GM18498 (cell line): ENCODE results near the gene NBEAL1.
"Not testable (repeated sequence)": the region's sequence is repeated elsewhere in the genome, so short reads cannot be mapped to it uniquely, and the experiment has no call there.

Experiments used
- ATAC-seq: cut with Tn5 transposase; IDR thresholded peaks from one replicate; pipeline ENCODE4 v1.9.1; 2021; ENCODE audit warnings: mild to moderate bottlenecking, moderate library complexity; ENCODE audit not compliant: unreplicated experiment

NBEAL1 gene

DNA sequence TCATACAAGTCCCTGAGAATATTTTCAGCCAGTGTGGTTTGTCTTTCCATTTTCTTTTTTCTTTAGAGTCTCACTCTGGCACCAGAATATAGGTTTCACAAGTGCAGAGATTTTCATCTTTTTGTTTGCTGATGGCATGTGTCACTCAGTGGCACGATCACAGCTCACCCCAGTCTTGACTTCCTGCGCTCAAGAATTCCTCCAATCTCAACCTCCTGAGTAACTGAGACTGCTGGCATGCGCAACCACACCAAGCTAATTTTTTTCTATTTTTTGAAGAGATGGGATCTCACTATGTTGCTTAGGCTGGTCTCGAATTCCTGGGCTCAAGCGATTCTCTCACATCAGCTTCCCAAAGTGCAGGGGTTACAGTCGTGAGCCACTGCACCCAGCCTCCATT lies 23.9 kb downstream of the NBEAL1 start:
- ATAC-seq, result no peak

- not testable (repeated sequence) for ATAC-seq
These were observed 24.5 kb downstream of the NBEAL1 start for GRCh38 chr2:203039211-203039610.

GRCh38 chr2:203040966-203041521 lies 26.4 kb downstream of the NBEAL1 start:
- no peak for ATAC-seq

GRCh38 chr2:203042178-203042577 lies 27.5 kb downstream of the NBEAL1 start:
- ATAC-seq, result no peak

- no peak for ATAC-seq
These were observed 28.6 kb downstream of the NBEAL1 start for GRCh38 chr2:203043226-203043625.

- no peak for ATAC-seq
These were observed 31.2 kb downstream of the NBEAL1 start for GRCh38 chr2:203045867-203046266.

DNA sequence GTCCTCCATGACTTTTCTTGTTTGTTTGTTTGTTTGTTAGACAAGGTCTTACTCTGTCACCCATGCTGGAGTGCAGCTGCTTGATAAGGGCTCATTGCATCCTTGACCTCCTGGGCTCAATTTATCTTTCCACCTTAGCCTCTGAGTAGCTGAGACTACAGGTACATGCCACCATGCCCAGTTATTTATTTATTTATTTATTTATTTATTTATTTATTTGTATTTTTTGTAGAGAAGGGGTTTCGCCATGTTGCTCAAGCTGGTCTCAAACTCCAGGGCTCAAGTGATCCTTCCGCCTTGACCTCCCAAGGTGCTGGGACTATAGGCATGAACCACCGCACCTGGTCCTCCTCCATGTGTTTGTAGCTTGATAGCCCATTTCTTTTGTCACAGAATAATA lies 37.9 kb downstream of the NBEAL1 start:
- no peak for ATAC-seq

GRCh38 chr2:203059567-203060240 lies 45.0 kb downstream of the NBEAL1 start:
- no peak for ATAC-seq

GRCh38 chr2:203061346-203061745 lies 46.7 kb downstream of the NBEAL1 start:
- no peak for ATAC-seq

GRCh38 chr2:203062126-203062525 lies 47.5 kb downstream of the NBEAL1 start:
- no peak for ATAC-seq

GRCh38 chr2:203066519-203067091 lies 51.9 kb downstream of the NBEAL1 start:
- not testable (repeated sequence) for ATAC-seq

GRCh38 chr2:203070701-203071100 lies 56.0 kb downstream of the NBEAL1 start:
- ATAC-seq, result no peak

- no peak for ATAC-seq
These were observed 56.5 kb downstream of the NBEAL1 start for GRCh38 chr2:203071148-203071547.

- ATAC-seq, result no peak
These were observed 57.7 kb downstream of the NBEAL1 start for GRCh38 chr2:203072371-203072770.

DNA sequence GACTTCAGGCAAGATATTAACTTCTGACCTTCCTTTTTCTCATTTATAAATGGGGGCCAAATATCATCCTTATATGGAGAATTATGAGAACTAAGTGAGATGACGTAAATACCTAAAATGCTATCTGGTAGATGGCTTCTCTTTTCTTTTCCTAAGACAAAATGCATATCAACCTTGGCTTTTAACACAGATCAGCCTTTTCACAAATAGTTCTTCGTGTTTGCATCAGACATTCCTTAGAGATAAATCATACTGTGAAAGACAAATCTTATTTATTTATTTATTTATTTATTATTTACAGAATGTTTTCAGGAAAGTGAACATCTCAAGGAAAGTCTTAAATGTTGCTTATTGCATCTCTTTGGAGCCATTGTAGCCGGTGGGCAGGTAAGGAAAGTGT lies 62.8 kb downstream of the NBEAL1 start:
- ATAC-seq, result no peak

- no peak for ATAC-seq
These were observed 65.9 kb downstream of the NBEAL1 start for GRCh38 chr2:203080447-203081045.

DNA sequence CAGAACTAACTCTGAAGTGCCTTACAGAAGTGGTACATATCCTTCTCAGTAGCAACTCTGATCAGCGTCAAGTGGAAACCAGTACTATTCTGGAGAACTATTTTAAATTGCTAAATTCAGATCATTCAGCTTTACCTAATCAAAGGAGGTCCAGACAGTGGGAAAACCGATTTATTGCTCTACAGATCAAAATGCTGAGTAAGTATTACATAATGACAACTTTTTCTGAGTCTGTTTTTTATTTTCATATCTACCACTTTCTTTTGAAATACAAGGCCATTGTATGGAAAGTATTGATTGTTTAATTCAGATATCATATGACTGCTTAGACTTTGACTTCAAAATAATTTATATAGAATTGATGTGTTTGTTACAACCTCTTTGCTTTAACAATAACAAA lies 68.7 kb downstream of the NBEAL1 start:
- no peak for ATAC-seq

- ATAC-seq, result not testable (repeated sequence)
These were observed 71.7 kb downstream of the NBEAL1 start for GRCh38 chr2:203086381-203086780.

GRCh38 chr2:203090721-203091120 lies 76.0 kb downstream of the NBEAL1 start:
- not testable (repeated sequence) for ATAC-seq

GRCh38 chr2:203097735-203098134 lies 83.1 kb downstream of the NBEAL1 start:
- ATAC-seq, result no peak

DNA sequence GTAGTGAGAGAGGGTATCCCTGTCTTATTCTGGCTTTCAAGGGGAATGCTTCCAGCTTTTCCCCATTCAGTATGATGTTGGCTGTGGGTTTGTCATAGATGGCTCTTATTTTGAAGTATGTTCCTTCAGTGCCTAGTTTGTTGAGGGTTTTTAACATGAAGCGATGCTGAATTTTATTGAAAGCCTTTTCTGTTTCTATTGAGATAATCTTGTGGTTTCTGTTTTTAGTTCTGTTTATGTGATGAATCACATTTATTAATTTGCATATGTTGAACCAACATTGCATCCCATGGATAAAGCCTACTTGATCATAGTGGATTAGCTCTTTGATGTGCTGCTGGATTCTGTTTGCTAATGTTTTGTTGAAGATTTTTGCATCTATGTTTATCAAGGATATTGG lies 87.7 kb downstream of the NBEAL1 start:
- not testable (repeated sequence) for ATAC-seq

GRCh38 chr2:203104273-203104672 lies 89.6 kb downstream of the NBEAL1 start:
- no peak for ATAC-seq
